ENCODE results near the gene RNF20. TPM values are rescaled to one million over a fixed set of nuclear protein-coding genes. Genes with fewer than 3 reads are reported as not detected.

The RNF20 gene
- total RNA-seq, 1 donor from 2014 or later = 22.3 TPM

DNA sequence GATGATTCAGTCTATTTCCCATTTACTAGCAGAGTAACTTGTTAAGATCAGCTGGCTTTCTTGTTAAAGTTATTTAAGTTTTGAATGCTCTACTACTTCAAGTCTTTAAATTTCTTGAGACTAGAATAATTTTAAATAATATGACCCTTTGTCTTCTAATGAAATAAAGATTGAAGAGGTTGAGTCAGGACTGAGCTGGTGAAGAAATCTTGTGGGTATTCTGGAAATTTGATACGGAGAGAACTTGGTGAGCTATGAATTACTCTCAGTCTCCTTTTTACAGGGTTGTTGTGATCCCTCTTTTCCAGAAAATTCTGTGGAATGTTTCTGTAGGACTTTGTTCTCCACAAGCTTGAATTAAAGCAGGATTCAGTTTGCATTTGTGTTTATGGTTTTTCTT is 29.3 kb downstream of the RNF20 start:
- Histone ChIP-seq H3K9me3 (no peaks in the 10 kb centered on the region), H3K27ac (no peak overlapping the region), H3K4me3 (no peak overlapping the region), H3K36me3 (peaks cover 0 to 56% of the 10 kb centered on the region in 2 donors), H3K27me3 (no peaks in the 10 kb centered on the region), H3K4me1 (no peaks in the 10 kb centered on the region)
- TF ChIP-seq, protein P1, sequence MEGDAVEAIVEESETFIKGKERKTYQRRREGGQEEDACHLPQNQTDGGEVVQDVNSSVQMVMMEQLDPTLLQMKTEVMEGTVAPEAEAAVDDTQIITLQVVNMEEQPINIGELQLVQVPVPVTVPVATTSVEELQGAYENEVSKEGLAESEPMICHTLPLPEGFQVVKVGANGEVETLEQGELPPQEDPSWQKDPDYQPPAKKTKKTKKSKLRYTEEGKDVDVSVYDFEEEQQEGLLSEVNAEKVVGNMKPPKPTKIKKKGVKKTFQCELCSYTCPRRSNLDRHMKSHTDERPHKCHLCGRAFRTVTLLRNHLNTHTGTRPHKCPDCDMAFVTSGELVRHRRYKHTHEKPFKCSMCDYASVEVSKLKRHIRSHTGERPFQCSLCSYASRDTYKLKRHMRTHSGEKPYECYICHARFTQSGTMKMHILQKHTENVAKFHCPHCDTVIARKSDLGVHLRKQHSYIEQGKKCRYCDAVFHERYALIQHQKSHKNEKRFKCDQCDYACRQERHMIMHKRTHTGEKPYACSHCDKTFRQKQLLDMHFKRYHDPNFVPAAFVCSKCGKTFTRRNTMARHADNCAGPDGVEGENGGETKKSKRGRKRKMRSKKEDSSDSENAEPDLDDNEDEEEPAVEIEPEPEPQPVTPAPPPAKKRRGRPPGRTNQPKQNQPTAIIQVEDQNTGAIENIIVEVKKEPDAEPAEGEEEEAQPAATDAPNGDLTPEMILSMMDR (IDR thresholded peaks at IDR 0.05) = no peak
- no peak for TF ChIP-seq POLR2A (IDR thresholded peaks at IDR 0.05)
- TF ChIP-seq POLR2AphosphoS5 (IDR thresholded peaks at IDR 0.05; ENCODE audit: insufficient read depth in 1 of 2, low read depth in 1 of 2) = no peak
- intact Hi-C loops (cut with DNase I) = no loop called here
- DNase-seq (ENCODE audit: extremely low spot score in 2 of 2) = no peak

DNA sequence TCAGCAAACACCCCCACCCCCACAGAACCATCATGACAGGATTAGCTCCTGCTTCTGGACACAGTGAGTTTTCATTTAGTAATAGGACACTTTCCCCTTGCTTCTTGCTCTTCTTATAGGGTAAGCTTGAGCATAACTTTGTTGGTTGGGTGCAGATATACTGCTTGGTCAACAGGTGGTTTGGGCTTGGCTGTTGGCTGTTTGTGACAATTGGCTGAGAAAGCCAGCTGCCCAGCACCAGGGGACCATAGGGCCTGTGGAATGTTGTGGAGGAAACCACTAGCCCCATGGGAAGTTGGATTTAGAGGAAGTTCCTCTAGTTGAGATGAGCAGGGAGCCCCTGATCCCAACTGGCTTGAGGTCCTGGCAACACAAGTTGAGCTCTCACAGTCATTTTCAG is 30.6 kb downstream of the RNF20 start:
- no peak overlapping the region for H3K4me3 ChIP-seq
- H3K27ac ChIP-seq = no peak overlapping the region
- H3K9me3 ChIP-seq = no peaks in the 10 kb centered on the region
- intact Hi-C loops (cut with DNase I) = no loop called here
- no peaks in the 10 kb centered on the region for H3K27me3 ChIP-seq
- TF ChIP-seq POLR2AphosphoS5 (IDR thresholded peaks at IDR 0.05; ENCODE audit: insufficient read depth in 1 of 2, low read depth in 1 of 2) (no peak), POLR2A (IDR thresholded peaks at IDR 0.05) (no peak)
- TF ChIP-seq, protein P1 (IDR thresholded peaks at IDR 0.05) = no peak
- H3K36me3 ChIP-seq = peaks cover 0 to 50% of the 10 kb centered on the region in 2 donors
- H3K4me1 ChIP-seq = no peaks in the 10 kb centered on the region
- no peak for DNase-seq (ENCODE audit: extremely low spot score in 2 of 2)

DNA sequence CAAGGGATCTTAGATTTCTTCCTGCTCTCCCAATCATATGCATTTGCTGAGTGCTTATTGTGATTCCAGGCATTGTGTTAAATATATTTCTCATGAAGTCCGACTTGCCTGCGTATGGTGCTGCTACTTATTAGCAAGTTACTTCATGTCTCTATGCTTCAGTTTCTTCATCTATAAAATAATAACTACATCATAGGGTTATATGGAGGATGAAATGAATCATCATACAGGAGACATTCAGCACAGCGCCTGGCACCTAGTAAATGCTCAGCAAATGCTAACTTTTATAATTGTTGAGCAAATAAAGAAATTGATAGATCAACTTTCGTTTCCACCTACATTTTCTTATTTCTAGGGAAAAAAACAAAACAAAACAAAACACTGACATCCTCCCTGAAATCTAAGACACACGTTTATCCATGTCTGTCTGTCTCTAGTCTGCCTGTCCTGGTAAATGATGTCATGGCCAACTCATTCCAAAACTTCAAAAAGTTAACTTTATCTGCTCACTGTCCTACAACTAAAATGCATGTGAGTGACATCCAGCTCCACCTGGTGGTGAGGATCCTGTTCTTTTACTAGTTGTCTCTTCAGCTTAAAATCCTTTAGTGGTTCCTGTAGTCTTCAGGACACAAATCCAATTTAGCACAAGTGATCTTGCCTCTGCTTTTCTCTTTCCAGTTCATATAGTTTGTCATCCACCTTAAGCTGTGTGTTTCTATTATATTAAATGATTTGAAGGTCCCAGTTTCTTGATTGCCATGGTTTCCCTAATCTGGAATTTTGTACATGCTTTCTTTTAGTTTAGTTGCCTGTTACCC is 33.5 kb downstream of the RNF20 start:
- intact Hi-C loops (cut with DNase I) = no loop called here
- TF ChIP-seq, protein P1 (IDR thresholded peaks at IDR 0.05) = no peak
- no peak for TF ChIP-seq POLR2AphosphoS5 (IDR thresholded peaks at IDR 0.05; ENCODE audit: insufficient read depth in 1 of 2, low read depth in 1 of 2)
- TF ChIP-seq POLR2A (IDR thresholded peaks at IDR 0.05) = no peak
- H3K36me3 ChIP-seq = peaks cover 0 to 33% of the 10 kb centered on the region in 2 donors
- no peak overlapping the region for H3K4me3 ChIP-seq
- H3K4me1 ChIP-seq = no peaks in the 10 kb centered on the region
- H3K27ac ChIP-seq = no peak overlapping the region
- DNase-seq (ENCODE audit: extremely low spot score in 2 of 2) = no peak
- no peaks in the 10 kb centered on the region for H3K27me3 ChIP-seq
- H3K9me3 ChIP-seq = no peaks in the 10 kb centered on the region

DNA sequence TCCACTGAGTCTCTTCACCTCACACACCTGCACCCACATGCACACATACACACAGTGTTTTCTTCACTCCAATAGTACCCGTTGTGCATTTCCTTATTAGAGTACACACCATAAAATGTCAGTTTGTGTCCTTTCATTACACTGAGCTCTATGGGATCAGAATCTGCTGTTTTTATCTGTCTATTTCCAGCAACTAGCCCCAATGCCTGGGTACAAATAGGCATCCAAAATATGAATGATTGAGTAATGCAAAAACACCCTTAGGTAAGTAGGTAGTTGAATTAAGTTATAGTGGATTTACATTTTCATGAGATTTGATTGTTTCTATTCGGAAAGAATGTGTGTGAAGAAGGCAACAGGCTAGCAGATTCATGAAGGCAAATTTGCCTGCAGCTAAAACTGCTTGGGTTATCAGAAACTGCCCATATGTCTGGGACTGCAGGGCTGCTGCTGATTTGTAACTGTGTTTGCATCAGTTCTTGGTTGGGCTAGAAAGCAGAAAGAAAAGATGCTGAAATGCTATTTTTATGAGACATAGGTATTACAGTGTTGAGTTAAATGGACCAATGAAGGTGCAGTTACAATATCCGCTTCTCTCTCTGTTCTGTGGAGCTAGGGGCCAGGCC is 34.2 kb downstream of the RNF20 start:
- TF ChIP-seq POLR2AphosphoS5 (IDR thresholded peaks at IDR 0.05; ENCODE audit: insufficient read depth in 1 of 2, low read depth in 1 of 2) (no peak), POLR2A (IDR thresholded peaks at IDR 0.05) (no peak)
- TF ChIP-seq, protein P1 (IDR thresholded peaks at IDR 0.05) = no peak
- peaks cover 0 to 25% of the 10 kb centered on the region in 2 donors for H3K36me3 ChIP-seq
- no peaks in the 10 kb centered on the region for H3K9me3 ChIP-seq
- H3K4me3 ChIP-seq = no peak overlapping the region
- no peaks in the 10 kb centered on the region for H3K27me3 ChIP-seq
- H3K4me1 ChIP-seq = no peaks in the 10 kb centered on the region
- H3K27ac ChIP-seq = no peak overlapping the region
- intact Hi-C loops (cut with DNase I) = no loop called here
- DNase-seq (ENCODE audit: extremely low spot score in 2 of 2) = no peak
